ENCODE data around the gene GULP1. TPM values are rescaled to one million over a fixed set of nuclear protein-coding genes. Genes with fewer than 3 reads are reported as not detected.

Gene GULP1
- polyA plus RNA-seq, 1 donor from 2014 or later: 10.2 TPM

DNA sequence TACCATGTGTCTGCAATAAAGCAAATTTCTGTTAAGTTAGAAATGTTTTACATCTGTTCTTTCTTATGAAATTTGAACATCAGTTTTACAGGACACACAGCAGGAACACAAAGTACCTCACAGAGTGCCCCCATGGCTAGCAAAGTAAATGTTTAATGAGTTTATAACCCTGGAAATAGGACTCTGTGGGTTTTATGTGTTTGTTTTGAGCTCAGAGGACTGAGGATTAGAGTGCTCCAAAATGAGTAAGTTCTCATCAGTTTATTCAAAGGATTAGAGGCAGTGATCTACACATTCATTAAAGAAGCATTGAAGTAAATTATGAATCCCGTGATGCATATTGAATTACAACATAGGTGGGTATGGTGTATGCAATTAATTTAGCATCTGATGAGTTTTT, 281.8 kb downstream of the GULP1 start:
- Histone ChIP-seq H3K36me3 (ENCODE audit: insufficient read depth, low read length) (no peaks in the 10 kb centered on the region), H3K27ac (ENCODE audit: low read length) (no peak overlapping the region), H3K4me2 (ENCODE audit: low read length) (no peak overlapping the region), H4K20me1 (ENCODE audit: insufficient read depth) (no peaks in the 10 kb centered on the region), H3K9me2 (ENCODE audit: insufficient read depth, low read length) (no peaks in the 10 kb centered on the region), H2AFZ (ENCODE audit: low read depth, low read length) (no peak overlapping the region), H3K9ac (ENCODE audit: low read length) (no peak overlapping the region), H3K79me2 (replicated peaks; ENCODE audit: insufficient read depth, low read length) (no peaks in the 10 kb centered on the region), H3K9me3 (ENCODE audit: low read length) (no peaks in the 10 kb centered on the region), H3K4me3 (ENCODE audit: low read length) (no peak overlapping the region), H3K27me3 (ENCODE audit: insufficient read depth, low read depth, low read length) (no peaks in the 10 kb centered on the region), H3F3A (ENCODE audit: insufficient read depth, low read length, poor library complexity, severe bottlenecking) (no peaks in the 10 kb centered on the region)
- TF ChIP-seq SMC3 (conservative IDR thresholded peaks at IDR 0.05; ENCODE audit: poor library complexity): no peak
- TF ChIP-seq POLR2AphosphoS5 (IDR thresholded peaks at IDR 0.05): no peak
- TF ChIP-seq EZH2 (IDR thresholded peaks at IDR 0.05; ENCODE audit: borderline replicate concordance, insufficient read depth, low read length, poor library complexity, severe bottlenecking): no peak
- TF ChIP-seq, protein P1, sequence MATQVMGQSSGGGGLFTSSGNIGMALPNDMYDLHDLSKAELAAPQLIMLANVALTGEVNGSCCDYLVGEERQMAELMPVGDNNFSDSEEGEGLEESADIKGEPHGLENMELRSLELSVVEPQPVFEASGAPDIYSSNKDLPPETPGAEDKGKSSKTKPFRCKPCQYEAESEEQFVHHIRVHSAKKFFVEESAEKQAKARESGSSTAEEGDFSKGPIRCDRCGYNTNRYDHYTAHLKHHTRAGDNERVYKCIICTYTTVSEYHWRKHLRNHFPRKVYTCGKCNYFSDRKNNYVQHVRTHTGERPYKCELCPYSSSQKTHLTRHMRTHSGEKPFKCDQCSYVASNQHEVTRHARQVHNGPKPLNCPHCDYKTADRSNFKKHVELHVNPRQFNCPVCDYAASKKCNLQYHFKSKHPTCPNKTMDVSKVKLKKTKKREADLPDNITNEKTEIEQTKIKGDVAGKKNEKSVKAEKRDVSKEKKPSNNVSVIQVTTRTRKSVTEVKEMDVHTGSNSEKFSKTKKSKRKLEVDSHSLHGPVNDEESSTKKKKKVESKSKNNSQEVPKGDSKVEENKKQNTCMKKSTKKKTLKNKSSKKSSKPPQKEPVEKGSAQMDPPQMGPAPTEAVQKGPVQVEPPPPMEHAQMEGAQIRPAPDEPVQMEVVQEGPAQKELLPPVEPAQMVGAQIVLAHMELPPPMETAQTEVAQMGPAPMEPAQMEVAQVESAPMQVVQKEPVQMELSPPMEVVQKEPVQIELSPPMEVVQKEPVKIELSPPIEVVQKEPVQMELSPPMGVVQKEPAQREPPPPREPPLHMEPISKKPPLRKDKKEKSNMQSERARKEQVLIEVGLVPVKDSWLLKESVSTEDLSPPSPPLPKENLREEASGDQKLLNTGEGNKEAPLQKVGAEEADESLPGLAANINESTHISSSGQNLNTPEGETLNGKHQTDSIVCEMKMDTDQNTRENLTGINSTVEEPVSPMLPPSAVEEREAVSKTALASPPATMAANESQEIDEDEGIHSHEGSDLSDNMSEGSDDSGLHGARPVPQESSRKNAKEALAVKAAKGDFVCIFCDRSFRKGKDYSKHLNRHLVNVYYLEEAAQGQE (IDR thresholded peaks at IDR 0.05; ENCODE audit: borderline replicate concordance): no peak
- no peak for TF ChIP-seq RAD21 (conservative IDR thresholded peaks at IDR 0.05)
- TF ChIP-seq, protein P2, sequence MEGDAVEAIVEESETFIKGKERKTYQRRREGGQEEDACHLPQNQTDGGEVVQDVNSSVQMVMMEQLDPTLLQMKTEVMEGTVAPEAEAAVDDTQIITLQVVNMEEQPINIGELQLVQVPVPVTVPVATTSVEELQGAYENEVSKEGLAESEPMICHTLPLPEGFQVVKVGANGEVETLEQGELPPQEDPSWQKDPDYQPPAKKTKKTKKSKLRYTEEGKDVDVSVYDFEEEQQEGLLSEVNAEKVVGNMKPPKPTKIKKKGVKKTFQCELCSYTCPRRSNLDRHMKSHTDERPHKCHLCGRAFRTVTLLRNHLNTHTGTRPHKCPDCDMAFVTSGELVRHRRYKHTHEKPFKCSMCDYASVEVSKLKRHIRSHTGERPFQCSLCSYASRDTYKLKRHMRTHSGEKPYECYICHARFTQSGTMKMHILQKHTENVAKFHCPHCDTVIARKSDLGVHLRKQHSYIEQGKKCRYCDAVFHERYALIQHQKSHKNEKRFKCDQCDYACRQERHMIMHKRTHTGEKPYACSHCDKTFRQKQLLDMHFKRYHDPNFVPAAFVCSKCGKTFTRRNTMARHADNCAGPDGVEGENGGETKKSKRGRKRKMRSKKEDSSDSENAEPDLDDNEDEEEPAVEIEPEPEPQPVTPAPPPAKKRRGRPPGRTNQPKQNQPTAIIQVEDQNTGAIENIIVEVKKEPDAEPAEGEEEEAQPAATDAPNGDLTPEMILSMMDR (IDR thresholded peaks at IDR 0.05; ENCODE audit: poor library complexity, severe bottlenecking): no peak
- TF ChIP-seq TAF1 (IDR thresholded peaks at IDR 0.05; ENCODE audit: low read depth): no peak
- TF ChIP-seq EP300 (conservative IDR thresholded peaks at IDR 0.05; ENCODE audit: poor library complexity, severe bottlenecking): no peak
- TF ChIP-seq MXI1 (conservative IDR thresholded peaks at IDR 0.05; ENCODE audit: poor library complexity, severe bottlenecking): no peak

DNA sequence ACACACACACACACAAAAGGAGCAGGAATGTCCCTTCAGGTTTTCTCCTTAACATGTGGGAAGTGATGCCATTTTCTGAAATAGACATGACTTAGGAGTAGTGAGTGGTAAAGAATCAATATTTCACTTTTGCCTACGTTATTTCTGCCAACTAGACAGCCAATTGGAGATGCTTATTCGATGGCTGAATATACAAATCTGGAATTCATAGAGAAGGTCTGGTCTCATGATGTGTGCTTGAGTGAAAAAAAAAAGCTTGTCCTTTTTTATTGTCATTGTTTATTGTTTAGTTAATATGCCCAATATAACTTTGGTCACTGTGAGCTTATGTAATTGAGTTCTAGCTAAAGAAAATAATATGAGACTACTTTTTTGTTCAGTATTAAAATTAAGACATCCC, 284.3 kb downstream of the GULP1 start:
- Histone ChIP-seq H2AFZ (ENCODE audit: low read depth, low read length) (no peak overlapping the region), H3K27ac (ENCODE audit: low read length) (no peak overlapping the region), H3K4me3 (ENCODE audit: low read length) (no peak overlapping the region), H3K79me2 (replicated peaks; ENCODE audit: insufficient read depth, low read length) (no peaks in the 10 kb centered on the region), H3K27me3 (ENCODE audit: insufficient read depth, low read depth, low read length) (no peaks in the 10 kb centered on the region), H3K9me3 (ENCODE audit: low read length) (no peaks in the 10 kb centered on the region), H4K20me1 (ENCODE audit: insufficient read depth) (no peaks in the 10 kb centered on the region), H3K36me3 (ENCODE audit: insufficient read depth, low read length) (no peaks in the 10 kb centered on the region), H3K9ac (ENCODE audit: low read length) (no peak overlapping the region), H3K9me2 (ENCODE audit: insufficient read depth, low read length) (no peaks in the 10 kb centered on the region), H3K4me2 (ENCODE audit: low read length) (no peak overlapping the region), H3F3A (ENCODE audit: insufficient read depth, low read length, poor library complexity, severe bottlenecking) (no peaks in the 10 kb centered on the region)
- TF ChIP-seq SMC3 (conservative IDR thresholded peaks at IDR 0.05; ENCODE audit: poor library complexity) (no peak), TAF1 (IDR thresholded peaks at IDR 0.05; ENCODE audit: low read depth) (no peak)

DNA sequence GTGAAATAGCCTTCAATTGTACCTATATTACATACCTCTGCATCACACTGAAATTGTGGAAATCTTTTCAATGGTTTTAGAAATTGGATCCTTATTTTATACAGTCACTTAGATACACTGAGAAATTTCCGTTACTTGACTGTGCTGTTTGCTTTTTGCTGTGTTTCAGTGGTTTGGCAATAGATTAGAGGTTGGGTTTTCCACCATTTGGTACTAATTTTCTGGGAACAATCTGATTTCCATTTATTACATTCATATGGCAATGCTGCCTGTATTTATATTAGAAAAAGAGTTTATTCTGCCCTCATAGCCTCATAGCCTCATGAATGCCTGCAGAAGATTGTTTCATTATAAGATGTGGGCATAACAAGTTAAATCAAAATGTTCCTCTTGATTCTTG, 285.0 kb downstream of the GULP1 start:
- Histone ChIP-seq H3F3A (ENCODE audit: insufficient read depth, low read length, poor library complexity, severe bottlenecking) (no peaks in the 10 kb centered on the region), H3K9me2 (ENCODE audit: insufficient read depth, low read length) (no peaks in the 10 kb centered on the region), H3K27me3 (ENCODE audit: insufficient read depth, low read depth, low read length) (no peaks in the 10 kb centered on the region), H3K4me3 (ENCODE audit: low read length) (no peak overlapping the region), H3K4me2 (ENCODE audit: low read length) (no peak overlapping the region), H2AFZ (ENCODE audit: low read depth, low read length) (no peak overlapping the region), H3K79me2 (replicated peaks; ENCODE audit: insufficient read depth, low read length) (no peaks in the 10 kb centered on the region), H4K20me1 (ENCODE audit: insufficient read depth) (no peaks in the 10 kb centered on the region), H3K27ac (ENCODE audit: low read length) (no peak overlapping the region), H3K9me3 (ENCODE audit: low read length) (no peaks in the 10 kb centered on the region), H3K36me3 (ENCODE audit: insufficient read depth, low read length) (no peaks in the 10 kb centered on the region), H3K9ac (ENCODE audit: low read length) (no peak overlapping the region)
- TF ChIP-seq, protein P1 (IDR thresholded peaks at IDR 0.05; ENCODE audit: borderline replicate concordance): no peak
- TF ChIP-seq EP300 (conservative IDR thresholded peaks at IDR 0.05; ENCODE audit: poor library complexity, severe bottlenecking) (no peak), EZH2 (IDR thresholded peaks at IDR 0.05; ENCODE audit: borderline replicate concordance, insufficient read depth, low read length, poor library complexity, severe bottlenecking) (no peak), SMC3 (conservative IDR thresholded peaks at IDR 0.05; ENCODE audit: poor library complexity) (no peak), TAF1 (IDR thresholded peaks at IDR 0.05; ENCODE audit: low read depth) (no peak), MXI1 (conservative IDR thresholded peaks at IDR 0.05; ENCODE audit: poor library complexity, severe bottlenecking) (no peak)

All from neural cell (in vitro differentiated cells).